ENCODE data around the gene CCDC15.

DNA sequence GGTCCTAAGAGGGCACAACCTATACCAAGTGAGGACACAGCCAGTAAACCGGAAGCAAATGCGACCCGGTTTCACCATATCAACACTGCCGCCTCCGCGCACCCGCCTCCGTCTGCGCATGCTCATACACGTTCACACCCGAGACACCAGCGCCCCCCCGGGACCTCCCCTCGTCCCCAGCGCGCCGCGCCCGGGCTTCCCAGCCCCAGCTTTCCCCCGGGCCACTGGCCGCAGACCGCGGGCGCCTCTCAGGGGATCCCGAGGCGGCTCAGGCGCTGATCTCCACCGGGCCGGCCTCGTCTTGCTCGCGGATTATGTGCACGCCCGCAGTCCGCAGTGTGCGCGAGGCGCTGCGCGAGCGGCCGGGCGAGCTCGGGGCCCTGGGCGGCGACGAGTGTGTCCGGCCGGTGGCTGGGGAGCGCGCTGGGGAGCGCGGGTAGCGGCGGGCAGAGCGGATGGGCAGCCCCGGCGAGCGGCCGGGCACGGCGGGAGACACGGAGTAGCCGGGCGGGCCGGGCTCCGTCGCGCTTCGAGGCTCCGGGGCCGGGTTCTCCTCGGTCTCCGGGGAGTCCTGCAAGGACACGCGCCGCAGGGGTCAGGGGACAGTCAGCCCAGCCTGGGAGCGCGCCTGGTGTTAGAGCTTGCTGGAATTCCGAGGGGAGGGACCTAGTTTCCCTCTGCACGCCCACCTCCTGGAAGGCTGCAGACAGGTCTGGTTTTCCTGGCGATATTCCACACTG is 33.0 kb upstream of the CCDC15 start:
- TF ChIP-seq CTCF (IDR thresholded peaks at IDR 0.05; ENCODE audit: low read length) (no peak), EZH2 (IDR thresholded peaks at IDR 0.05; ENCODE audit: borderline replicate concordance, low read length) (no peak)
